K562 (cell line): ENCODE results near the gene SLAMF6. TPM values are rescaled to one million over a fixed set of nuclear protein-coding genes. Genes with fewer than 3 reads are reported as not detected.

Source experiments
- ARID2 ChIP-seq: fragments of 450-650 bp; IDR thresholded peaks from 2 replicates; pipeline ENCODE4 v1.6.1; 2017; ENCODE audit warnings: antibody characterized with exemption, mild to moderate bottlenecking
- ATF2 ChIP-seq: sonication (generic); formaldehyde crosslinking; IDR thresholded peaks from 2 replicates; pipeline ENCODE4 v1.8.1; 2022; ENCODE audit warnings: missing genetic modification reagents
- CBFA2T2 ChIP-seq: fragments of 450-650 bp; conservative IDR thresholded peaks from 2 replicates; pipeline ENCODE4 v1.6.1; 2017; ENCODE audit warnings: mild to moderate bottlenecking
- CBX5 ChIP-seq: IDR thresholded peaks from 2 replicates; pipeline ENCODE4 v1.6.1; 2014; ENCODE audit warnings: low read depth, borderline replicate concordance
- CREB3 ChIP-seq: fragments of 450-650 bp; conservative IDR thresholded peaks from 2 replicates; pipeline ENCODE4 v1.6.1; 2016; ENCODE audit warnings: missing genetic modification characterization, low read depth, mild to moderate bottlenecking, missing compliant biosample characterization, moderate library complexity
- FOXJ2 ChIP-seq: fragments of 200-800 bp; sonication (Bioruptor generic); IDR thresholded peaks from 2 replicates; pipeline ENCODE4 v1.6.1; 2016; ENCODE audit warnings: missing genetic modification characterization, missing compliant biosample characterization
- GTF2A2 ChIP-seq: IDR thresholded peaks from 2 replicates; pipeline ENCODE4 v1.6.1; 2016; ENCODE audit warnings: mild to moderate bottlenecking, missing genetic modification characterization, missing compliant biosample characterization
- HINFP ChIP-seq: fragments of 450-650 bp; conservative IDR thresholded peaks from 2 replicates; pipeline ENCODE4 v1.6.1; 2016; ENCODE audit warnings: missing genetic modification characterization, low read depth, mild to moderate bottlenecking, control low read depth, missing compliant biosample characterization
- HSF4 ChIP-seq: fragments of 250-450 bp; sonication (Bioruptor Pico); IDR thresholded peaks from 2 replicates; pipeline ENCODE4 v2.1.2; 2022; ENCODE audit warnings: mild to moderate bottlenecking, moderate library complexity, borderline replicate concordance
- NBN ChIP-seq: fragments of 450-650 bp; IDR thresholded peaks from 2 replicates; pipeline ENCODE4 v1.6.1; 2016; ENCODE audit warnings: low read depth, mild to moderate bottlenecking
- NCOR1 ChIP-seq: fragments of 450-650 bp; IDR thresholded peaks from 2 replicates; pipeline ENCODE4 v1.6.1; 2016; ENCODE audit warnings: mild to moderate bottlenecking, moderate library complexity
- NR1H2 ChIP-seq: sonication (generic); formaldehyde crosslinking; IDR thresholded peaks from 2 replicates; pipeline ENCODE4 v1.4.0; 2020; ENCODE audit warnings: mild to moderate bottlenecking, missing genetic modification reagents
- PML ChIP-seq: IDR thresholded peaks from 2 replicates; pipeline ENCODE4 v1.6.1; 2012; ENCODE audit warnings: low read length, inconsistent platforms
- RNF2 ChIP-seq: sonication (generic); IDR thresholded peaks from 2 replicates; pipeline ENCODE4 v1.6.1; 2016
- TAF15 ChIP-seq: fragments of 200-400 bp; formaldehyde crosslinking; IDR thresholded peaks from 2 replicates; pipeline ENCODE4 v1.6.1; 2017; ENCODE audit warnings: mild to moderate bottlenecking, low read depth, low read length, moderate library complexity
- TCFL5 ChIP-seq: fragments of 250-450 bp; sonication (Bioruptor Pico); conservative IDR thresholded peaks from 2 replicates; pipeline ENCODE4 v1.6.1; 2021; ENCODE audit warnings: mild to moderate bottlenecking, moderate library complexity, matching md5 sums
- ZKSCAN8 ChIP-seq: fragments of 200-800 bp; sonication (Bioruptor generic); IDR thresholded peaks from 2 replicates; pipeline ENCODE4 v1.6.1; 2016; ENCODE audit warnings: missing genetic modification characterization, missing compliant biosample characterization
- ZNF133 ChIP-seq: fragments of 250-450 bp; sonication (Bioruptor Pico); IDR thresholded peaks from 2 replicates; pipeline ENCODE4 v1.4.0; 2020; ENCODE audit warnings: mild to moderate bottlenecking
- ZNF184 ChIP-seq: sonication (generic); formaldehyde crosslinking; IDR thresholded peaks from 2 replicates; pipeline ENCODE4 v1.5.0; 2020; ENCODE audit warnings: missing genetic modification reagents
- ZNF639 ChIP-seq, 2 experiments: fragments of 200-800 bp in 1 of 2; sonication (Bioruptor generic) in 1 of 2; sonication (generic) in 1 of 2; formaldehyde crosslinking in 1 of 2; IDR thresholded peaks in 1 of 2; conservative IDR thresholded peaks in 1 of 2; 2 replicates each; pipeline versions ENCODE4 v1.5.0 to v1.6.1; 2016 to 2020; ENCODE audit warnings: missing compliant biosample characterization in 1 of 2, missing genetic modification characterization in 1 of 2, missing genetic modification reagents in 1 of 2
- polyA plus RNA-seq, 8 experiments: library from polyadenylated mRNA; depleted of rRNA in 4 of 8; stranded (reverse) in 5 of 8; unstranded in 3 of 8; fragments of >200 nt; fragmentation: Nextera tagmentation in 2 of 8; fragmentation: Illumina TruSeq in 1 of 8; extraction: Ambion mirVana in 2 of 8; extraction: Trizol in 1 of 8; gene quantifications; 2 replicates each; pipeline versions ENCODE4 v1.2.1 to v1.2.3, GENCODE V29; 2011 to 2014; ENCODE audit warnings: inconsistent platforms in 1 of 8, missing spikeins in 1 of 8
- total RNA-seq, 7 experiments: library from RNA; depleted of rRNA in 6 of 7; stranded (reverse); fragments of >200 nt in 6 of 7; fragmentation: Illumina TruSeq in 2 of 7; extraction: Trizol in 2 of 7; gene quantifications; 2 replicates each; pipeline versions ENCODE4 v1.2.1 to v1.2.3, GENCODE V29; 2011 to 2021; ENCODE audit warnings: low replicate concordance in 1 of 7
- TF ChIP-seq, protein P1 (sequence below): fragments of 450-650 bp; IDR thresholded peaks from 2 replicates; pipeline ENCODE4 v1.6.1; 2016; ENCODE audit warnings: mild to moderate bottlenecking

SLAMF6 gene
- total and polyA plus RNA-seq, 9 of the 15 experiments (the other 6 are each of a cell fraction or from before 2014, with no cell fraction given): 0.56 to 4.8 (median 1.1) TPM

- TF ChIP-seq, protein P1, sequence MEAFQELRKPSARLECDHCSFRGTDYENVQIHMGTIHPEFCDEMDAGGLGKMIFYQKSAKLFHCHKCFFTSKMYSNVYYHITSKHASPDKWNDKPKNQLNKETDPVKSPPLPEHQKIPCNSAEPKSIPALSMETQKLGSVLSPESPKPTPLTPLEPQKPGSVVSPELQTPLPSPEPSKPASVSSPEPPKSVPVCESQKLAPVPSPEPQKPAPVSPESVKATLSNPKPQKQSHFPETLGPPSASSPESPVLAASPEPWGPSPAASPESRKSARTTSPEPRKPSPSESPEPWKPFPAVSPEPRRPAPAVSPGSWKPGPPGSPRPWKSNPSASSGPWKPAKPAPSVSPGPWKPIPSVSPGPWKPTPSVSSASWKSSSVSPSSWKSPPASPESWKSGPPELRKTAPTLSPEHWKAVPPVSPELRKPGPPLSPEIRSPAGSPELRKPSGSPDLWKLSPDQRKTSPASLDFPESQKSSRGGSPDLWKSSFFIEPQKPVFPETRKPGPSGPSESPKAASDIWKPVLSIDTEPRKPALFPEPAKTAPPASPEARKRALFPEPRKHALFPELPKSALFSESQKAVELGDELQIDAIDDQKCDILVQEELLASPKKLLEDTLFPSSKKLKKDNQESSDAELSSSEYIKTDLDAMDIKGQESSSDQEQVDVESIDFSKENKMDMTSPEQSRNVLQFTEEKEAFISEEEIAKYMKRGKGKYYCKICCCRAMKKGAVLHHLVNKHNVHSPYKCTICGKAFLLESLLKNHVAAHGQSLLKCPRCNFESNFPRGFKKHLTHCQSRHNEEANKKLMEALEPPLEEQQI: no peak
- TF ChIP-seq NBN: no peak
- no peak for TF ChIP-seq CBFA2T2
- peak; percentile 22; the same call in 1 of the 2 replicates for TF ChIP-seq GTF2A2 (tag)
- TF ChIP-seq ATF2 (CRISPR knock-in tag): no peak
- TF ChIP-seq RNF2: no peak
- no peak for TF ChIP-seq ARID2
- no peak for TF ChIP-seq ZNF133
- TF ChIP-seq FOXJ2: no peak
- TF ChIP-seq ZNF639 (CRISPR knock-in tag; conservative IDR thresholded peaks at IDR 0.05 in 1 of 2, IDR thresholded peaks at IDR 0.05 in 1 of 2): peak in 1 of 2 experiments; percentile 33; a peak in 1 of 4 replicates
- TF ChIP-seq CBX5: no peak
- no peak for TF ChIP-seq NR1H2 (CRISPR knock-in tag)
- no peak for TF ChIP-seq HSF4
- no peak for TF ChIP-seq NCOR1
- no peak for TF ChIP-seq ZNF184 (CRISPR knock-in tag)
- TF ChIP-seq CREB3 (tag): 0 out of 2 replicates have a peak, but pooled peaks have one; percentile 32
- TF ChIP-seq TAF15: no peak
- TF ChIP-seq TCFL5: no peak
- TF ChIP-seq ZKSCAN8 (CRISPR knock-in tag): 0 out of 2 replicates have a peak, but pooled peaks have one; percentile 25
- TF ChIP-seq HINFP: no peak
- TF ChIP-seq PML: no peak
Measured at GRCh38 chr1:160538985-160539651, 16.1 kb upstream of the SLAMF6 start (continued).
